Esophagus (tissue), 2 donors: ENCODE data around the gene SNAI3. TPM values are rescaled to one million over a fixed set of nuclear protein-coding genes. Genes with fewer than 3 reads are reported as not detected.

Source experiments
- H3K27ac ChIP-seq, 2 donors: one replicate each; pipeline ENCODE4 v1.5.1; 2013; ENCODE audit warnings: low read depth in 2 of 2, mild to moderate bottlenecking in 2 of 2, inconsistent platforms in 1 of 2, low read length in 1 of 2, moderate library complexity in 1 of 2
- H3K27me3 ChIP-seq, 2 donors: one replicate each; pipeline ENCODE4 v1.6.1; 2013; ENCODE audit warnings: low read length in 2 of 2, control low read depth in 1 of 2, mild to moderate bottlenecking in 1 of 2; ENCODE audit not compliant: insufficient read depth in 2 of 2, control insufficient read depth in 1 of 2
- H3K36me3 ChIP-seq, 2 donors: one replicate each; pipeline ENCODE4 v1.6.1; 2013; ENCODE audit warnings: low read length in 1 of 2; ENCODE audit not compliant: control insufficient read depth in 2 of 2, insufficient read depth in 2 of 2
- H3K4me1 ChIP-seq, 2 donors: one replicate each; pipeline ENCODE4 v1.6.1; 2013; ENCODE audit warnings: low read length in 1 of 2; ENCODE audit not compliant: control insufficient read depth in 2 of 2, insufficient read depth in 2 of 2
- H3K4me3 ChIP-seq, 2 donors: one replicate each; pipeline ENCODE4 v1.5.1; 2013; ENCODE audit warnings: low read length in 2 of 2, mild to moderate bottlenecking in 2 of 2, low read depth in 1 of 2, moderate library complexity in 1 of 2
- H3K9me3 ChIP-seq, 2 donors: one replicate each; pipeline ENCODE4 v1.6.1; 2013; ENCODE audit warnings: mild to moderate bottlenecking in 2 of 2, low read depth in 1 of 2, low read length in 1 of 2, moderate library complexity in 1 of 2; ENCODE audit not compliant: control insufficient read depth in 2 of 2, insufficient read depth in 1 of 2
- WGBS, 2 donors: extraction: QIAGEN DNeasy Blood & Tissue Kit; methylation state at CpG; one replicate each; pipeline ENCODE4 v1.1.7; 2013; 5-methylcytosine and 5-hydroxymethylcytosine counted together
- polyA plus RNA-seq, 2 donors: library from polyadenylated mRNA; stranded (reverse); fragments of 200-250 nt; gene quantifications; one replicate each; pipeline ENCODE4 v1.2.3, GENCODE V29; 2013
- donor health status: healthy with polysubstance abuse.
- donor health status: Bipolar disorder and iron deficiency.

SNAI3 gene
- polyA plus RNA-seq, 2 donors = 0.24 to 0.28 TPM

GRCh38 chr16:88685156-88686061, 898 bp downstream of the SNAI3 start:
- H3K27ac ChIP-seq = no peak overlapping the region

GRCh38 chr16:88684569-88685155, 1.6 kb downstream of the SNAI3 start:
- Histone ChIP-seq H3K4me3 (no peak overlapping the region), H3K4me1 (peaks cover 0 to 10% of the 10 kb centered on the region in 2 donors), H3K36me3 (no peaks in the 10 kb centered on the region), H3K27me3 (peaks cover 0 to 4% of the 10 kb centered on the region in 2 donors), H3K27ac (no peak overlapping the region), H3K9me3 (no peaks in the 10 kb centered on the region)
- 74 to 76% methylated on average over 15 of the region's 15 CpGs for WGBS, 2 donors

More at GRCh38 chr16:88685156-88686061, 898 bp downstream of the SNAI3 start:
- Histone ChIP-seq H3K4me3 (peak overlapping the region; percentile 54 to 57), H3K27me3 (peaks cover 0 to 6% of the 10 kb centered on the region in 2 donors), H3K4me1 (peaks cover 0 to 10% of the 10 kb centered on the region in 2 donors), H3K36me3 (no peaks in the 10 kb centered on the region), H3K9me3 (no peaks in the 10 kb centered on the region)
- WGBS, 2 donors = 5 to 6% methylated on average over 29 to 33 of the region's 33 CpGs

GRCh38 chr16:88681709-88682451, 4.4 kb downstream of the SNAI3 start:
- 27 to 47% methylated on average over 21 of the region's 21 CpGs for WGBS, 2 donors
- H3K4me1 ChIP-seq = peaks cover 0 to 10% of the 10 kb centered on the region in 2 donors
- H3K36me3 ChIP-seq = no peaks in the 10 kb centered on the region
- peaks cover 0 to 4% of the 10 kb centered on the region in 2 donors for H3K27me3 ChIP-seq
- H3K9me3 ChIP-seq = no peaks in the 10 kb centered on the region
- no peak overlapping the region for H3K4me3 ChIP-seq
- H3K27ac ChIP-seq = peak overlapping the region in 1 of 2 donors; percentile 56

- Histone ChIP-seq H3K27ac (peak overlapping the region; percentile 1 to 36), H3K4me1 (peaks cover 0 to 10% of the 10 kb centered on the region in 2 donors), H3K9me3 (no peaks in the 10 kb centered on the region), H3K36me3 (no peaks in the 10 kb centered on the region), H3K4me3 (no peak overlapping the region), H3K27me3 (peaks cover 0 to 4% of the 10 kb centered on the region in 2 donors)
- WGBS, 2 donors = 51 to 59% methylated on average over 30 to 31 of the region's 31 CpGs
Measured at GRCh38 chr16:88681084-88681680, 5.1 kb downstream of the SNAI3 start.

GRCh38 chr16:88680554-88681083, 5.7 kb downstream of the SNAI3 start:
- Histone ChIP-seq H3K27ac (no peak overlapping the region), H3K27me3 (no peaks in the 10 kb centered on the region), H3K4me3 (no peak overlapping the region), H3K4me1 (peaks cover 0 to 4% of the 10 kb centered on the region in 2 donors), H3K36me3 (no peaks in the 10 kb centered on the region), H3K9me3 (no peaks in the 10 kb centered on the region)
- WGBS, 2 donors = 77 to 78% methylated on average over 5 of the region's 5 CpGs

GRCh38 chr16:88678224-88678979, 7.9 kb downstream of the SNAI3 start:
- Histone ChIP-seq H3K4me3 (no peak overlapping the region), H3K9me3 (no peaks in the 10 kb centered on the region), H3K36me3 (peaks cover 0 to 5% of the 10 kb centered on the region in 2 donors), H3K4me1 (no peaks in the 10 kb centered on the region), H3K27me3 (no peaks in the 10 kb centered on the region), H3K27ac (no peak overlapping the region)
- 58 to 64% methylated on average over 32 of the region's 32 CpGs for WGBS, 2 donors

- no peak overlapping the region for H3K27ac ChIP-seq
- 66 to 75% methylated on average over 13 of the region's 13 CpGs for WGBS, 2 donors
- H3K27me3 ChIP-seq = no peaks in the 10 kb centered on the region
- H3K4me1 ChIP-seq = no peaks in the 10 kb centered on the region
- H3K9me3 ChIP-seq = no peaks in the 10 kb centered on the region
- no peak overlapping the region for H3K4me3 ChIP-seq
- H3K36me3 ChIP-seq = peaks cover 0 to 5% of the 10 kb centered on the region in 2 donors
Measured at GRCh38 chr16:88677721-88678120, 8.6 kb downstream of the SNAI3 start.

GRCh38 chr16:88676502-88677242, 9.6 kb downstream of the SNAI3 start:
- no peak overlapping the region for H3K4me3 ChIP-seq
- H3K27me3 ChIP-seq = no peaks in the 10 kb centered on the region
- peaks cover 0 to 5% of the 10 kb centered on the region in 2 donors for H3K36me3 ChIP-seq
- H3K4me1 ChIP-seq = no peaks in the 10 kb centered on the region
- H3K27ac ChIP-seq = no peak overlapping the region
- 82 to 83% methylated on average over 22 of the region's 22 CpGs for WGBS, 2 donors
- H3K9me3 ChIP-seq = no peaks in the 10 kb centered on the region
